ENCODE data around the gene CELSR1. TPM values are rescaled to one million over a fixed set of nuclear protein-coding genes. Genes with fewer than 3 reads are reported as not detected.
"Not testable (repeated sequence)": the region's sequence is repeated elsewhere in the genome, so short reads cannot be mapped to it uniquely, and the experiment has no call there.

Gene CELSR1
- total and polyA plus RNA-seq, 8 donors, result 24.6 to 59.8 (median 33.3) TPM

DNA sequence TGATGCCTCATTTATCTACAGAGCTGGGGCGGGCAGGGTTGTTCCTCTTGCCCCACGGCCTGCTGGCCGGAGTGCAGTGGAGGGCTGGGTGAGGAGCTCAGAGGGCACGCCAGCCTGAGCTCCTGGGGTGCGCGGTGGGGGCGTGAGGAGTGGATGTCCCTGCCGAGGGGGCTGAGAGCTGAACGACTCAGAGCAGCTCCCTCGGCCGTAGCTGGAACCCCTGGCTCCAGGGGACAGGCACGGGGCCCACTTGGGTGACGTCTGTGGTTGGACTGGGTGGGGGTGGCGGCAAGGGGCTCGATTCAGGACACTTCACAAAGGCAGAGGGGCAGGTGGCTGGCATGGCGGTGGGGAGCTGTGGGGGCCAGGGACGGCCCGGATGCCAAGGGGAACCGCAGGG is 139.5 kb downstream of the CELSR1 start:
- H3K36me3 ChIP-seq, result no peaks in the 10 kb centered on the region
- intact Hi-C loops (cut with DNase I), result no loop called here
- no peaks in the 10 kb centered on the region for H3K4me1 ChIP-seq
- no peaks in the 10 kb centered on the region for H3K27me3 ChIP-seq
- H3K9me3 ChIP-seq, result no peaks in the 10 kb centered on the region
- DNase-seq, result no peak
- ATAC-seq, result no peak
- no peak overlapping the region for H3K4me3 ChIP-seq
- TF ChIP-seq, protein P1, sequence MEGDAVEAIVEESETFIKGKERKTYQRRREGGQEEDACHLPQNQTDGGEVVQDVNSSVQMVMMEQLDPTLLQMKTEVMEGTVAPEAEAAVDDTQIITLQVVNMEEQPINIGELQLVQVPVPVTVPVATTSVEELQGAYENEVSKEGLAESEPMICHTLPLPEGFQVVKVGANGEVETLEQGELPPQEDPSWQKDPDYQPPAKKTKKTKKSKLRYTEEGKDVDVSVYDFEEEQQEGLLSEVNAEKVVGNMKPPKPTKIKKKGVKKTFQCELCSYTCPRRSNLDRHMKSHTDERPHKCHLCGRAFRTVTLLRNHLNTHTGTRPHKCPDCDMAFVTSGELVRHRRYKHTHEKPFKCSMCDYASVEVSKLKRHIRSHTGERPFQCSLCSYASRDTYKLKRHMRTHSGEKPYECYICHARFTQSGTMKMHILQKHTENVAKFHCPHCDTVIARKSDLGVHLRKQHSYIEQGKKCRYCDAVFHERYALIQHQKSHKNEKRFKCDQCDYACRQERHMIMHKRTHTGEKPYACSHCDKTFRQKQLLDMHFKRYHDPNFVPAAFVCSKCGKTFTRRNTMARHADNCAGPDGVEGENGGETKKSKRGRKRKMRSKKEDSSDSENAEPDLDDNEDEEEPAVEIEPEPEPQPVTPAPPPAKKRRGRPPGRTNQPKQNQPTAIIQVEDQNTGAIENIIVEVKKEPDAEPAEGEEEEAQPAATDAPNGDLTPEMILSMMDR (IDR thresholded peaks at IDR 0.05), result no peak
- no peak overlapping the region for H3K27ac ChIP-seq

DNA sequence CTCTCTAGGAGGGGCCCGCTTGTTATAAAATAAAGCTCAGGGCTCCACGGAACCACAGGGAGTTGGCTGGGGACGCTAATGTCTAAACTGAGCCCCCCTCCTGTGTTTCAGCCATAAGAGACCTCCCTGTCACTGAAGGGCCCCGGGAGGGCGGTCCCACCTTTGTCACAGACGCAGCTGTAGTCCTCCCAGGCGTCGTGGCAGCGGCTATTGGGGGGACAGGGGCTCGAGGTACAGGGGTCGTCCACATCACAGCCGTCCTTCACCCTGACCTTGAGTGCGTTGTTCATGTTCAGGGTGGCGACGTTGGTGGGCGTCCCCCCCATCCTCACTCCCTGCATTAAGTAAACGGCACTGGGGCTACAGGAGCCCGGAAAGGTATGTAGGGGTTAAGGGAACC is 139.9 kb downstream of the CELSR1 start:
- no peaks in the 10 kb centered on the region for H3K9me3 ChIP-seq
- ATAC-seq (no peak), DNase-seq (no peak)
- no peaks in the 10 kb centered on the region for H3K36me3 ChIP-seq
- no peaks in the 10 kb centered on the region for H3K27me3 ChIP-seq
- H3K4me1 ChIP-seq, result no peaks in the 10 kb centered on the region
- intact Hi-C loops (cut with DNase I), result no loop called here
- TF ChIP-seq, protein P1 (IDR thresholded peaks at IDR 0.05), result no peak
- H3K4me3 ChIP-seq, result no peak overlapping the region
- H3K27ac ChIP-seq, result no peak overlapping the region

DNA sequence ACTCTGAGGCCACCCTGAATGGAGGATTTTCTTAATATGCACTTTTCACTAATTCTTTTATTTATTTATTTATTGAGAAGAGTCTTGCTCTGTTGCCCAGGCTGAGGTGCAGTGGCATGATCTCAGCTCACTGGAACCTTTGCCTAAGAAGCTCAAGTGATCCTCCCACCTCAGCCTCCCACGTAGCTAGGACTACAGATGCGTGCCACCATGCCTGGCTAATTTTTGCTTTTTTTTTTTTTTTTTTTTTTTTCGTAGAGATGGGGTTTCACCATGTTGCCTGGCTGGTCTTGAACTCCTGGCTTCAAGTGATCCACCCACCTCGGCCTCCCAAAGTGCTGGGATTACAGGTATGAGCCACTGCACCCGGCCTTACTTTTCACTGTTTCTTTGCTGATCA is 140.4 kb downstream of the CELSR1 start:
- H3K36me3 ChIP-seq; H3K27me3 ChIP-seq; H3K27ac ChIP-seq; H3K9me3 ChIP-seq; DNase-seq; H3K4me1 ChIP-seq; ATAC-seq; H3K4me3 ChIP-seq; intact Hi-C loops (cut with DNase I): not testable (repeated sequence)

DNA sequence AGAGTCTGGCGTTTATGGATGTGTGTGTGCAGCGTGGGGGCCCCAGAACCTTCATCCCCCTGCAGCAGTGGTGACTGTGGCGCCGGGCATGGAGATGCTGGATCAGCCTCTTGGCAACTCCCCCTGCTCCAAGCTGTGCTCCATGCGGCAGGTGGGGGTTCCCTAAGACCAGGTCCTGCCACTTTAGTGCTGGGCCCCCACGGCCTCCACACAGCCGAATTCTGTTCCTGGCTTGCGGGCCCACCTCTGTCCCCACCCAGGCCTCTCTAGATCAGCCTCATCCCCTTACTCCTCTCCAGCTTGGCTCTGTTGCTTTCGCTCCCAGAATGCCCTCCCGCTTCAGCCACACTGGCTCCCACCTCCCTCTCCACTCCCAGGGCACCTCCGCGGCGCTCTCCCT is 142.3 kb downstream of the CELSR1 start:
- no peaks in the 10 kb centered on the region for H3K4me1 ChIP-seq
- no peak overlapping the region for H3K4me3 ChIP-seq
- H3K9me3 ChIP-seq, result no peaks in the 10 kb centered on the region
- no peak overlapping the region for H3K27ac ChIP-seq
- no peaks in the 10 kb centered on the region for H3K36me3 ChIP-seq
- H3K27me3 ChIP-seq, result no peaks in the 10 kb centered on the region
- TF ChIP-seq, protein P1 (IDR thresholded peaks at IDR 0.05), result no peak
- DNase-seq (no peak), ATAC-seq (no peak)
- intact Hi-C loops (cut with DNase I), result no loop called here

DNA sequence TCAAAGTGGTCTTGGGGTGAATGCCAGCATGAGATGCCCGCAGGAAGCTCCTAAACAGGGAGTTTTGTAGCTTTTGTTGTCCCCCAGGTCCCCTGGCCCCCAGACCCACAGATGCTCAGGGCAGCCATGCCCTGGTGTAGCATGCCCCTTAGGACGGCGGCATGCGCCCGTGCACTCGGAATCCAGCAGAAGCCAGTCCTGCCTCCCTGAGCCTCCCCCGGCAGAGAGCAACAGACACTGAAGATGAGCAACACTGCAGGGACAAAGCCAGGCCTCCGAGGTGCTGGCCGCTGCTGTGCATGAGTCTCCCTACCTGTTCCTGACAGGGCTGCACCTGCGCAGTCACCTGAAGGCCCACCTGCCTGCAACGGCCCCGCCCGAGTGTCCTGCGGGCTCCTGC is 142.8 kb downstream of the CELSR1 start:
- no peaks in the 10 kb centered on the region for H3K27me3 ChIP-seq
- no peak for DNase-seq
- no peaks in the 10 kb centered on the region for H3K4me1 ChIP-seq
- H3K36me3 ChIP-seq, result no peaks in the 10 kb centered on the region
- H3K4me3 ChIP-seq, result no peak overlapping the region
- H3K9me3 ChIP-seq, result no peaks in the 10 kb centered on the region
- intact Hi-C loops (cut with DNase I), result no loop called here
- no peak overlapping the region for H3K27ac ChIP-seq
- ATAC-seq, result no peak
- TF ChIP-seq, protein P1 (IDR thresholded peaks at IDR 0.05), result no peak

DNA sequence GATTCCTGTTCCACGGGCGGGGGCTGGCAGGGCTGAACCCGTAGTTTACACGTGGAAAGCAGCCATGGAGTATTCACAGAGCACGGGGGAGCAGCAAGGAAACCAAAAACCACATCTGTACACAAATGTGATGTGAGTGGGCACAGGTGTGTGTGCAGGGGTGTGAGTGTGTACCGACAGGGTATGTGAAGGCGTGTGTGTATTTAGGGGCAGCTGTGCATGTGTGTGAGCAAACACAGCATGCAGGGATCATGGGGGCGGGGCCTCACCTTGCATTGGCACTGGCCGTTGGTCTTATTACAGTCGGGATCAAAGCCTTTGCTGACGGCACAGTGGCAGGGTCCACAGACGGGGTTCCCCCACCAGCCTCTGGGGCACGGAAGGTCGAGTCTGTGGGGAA is 143.5 kb downstream of the CELSR1 start:
- ATAC-seq, result no peak

More for the DNA sequence above, 143.5 kb downstream of the CELSR1 start:
- H3K4me1 ChIP-seq, result no peaks in the 10 kb centered on the region
- TF ChIP-seq, protein P1 (IDR thresholded peaks at IDR 0.05), result no peak
- peaks cover 0 to 5% of the 10 kb centered on the region in 2 donors for H3K36me3 ChIP-seq
- H3K27ac ChIP-seq, result no peak overlapping the region
- no peak for DNase-seq
- H3K9me3 ChIP-seq, result no peaks in the 10 kb centered on the region
- no peaks in the 10 kb centered on the region for H3K27me3 ChIP-seq
- intact Hi-C loops (cut with DNase I), result no loop called here
- no peak overlapping the region for H3K4me3 ChIP-seq

Measured in left lung (tissue), 10 donors.